HG03571 (cell line): ENCODE measurements around the gene ANKRD65.

Experiments used
- ATAC-seq: cut with Tn5 transposase; IDR thresholded peaks from one replicate; pipeline ENCODE4 v1.9.1; 2021; ENCODE audit not compliant: unreplicated experiment

Gene ANKRD65

DNA sequence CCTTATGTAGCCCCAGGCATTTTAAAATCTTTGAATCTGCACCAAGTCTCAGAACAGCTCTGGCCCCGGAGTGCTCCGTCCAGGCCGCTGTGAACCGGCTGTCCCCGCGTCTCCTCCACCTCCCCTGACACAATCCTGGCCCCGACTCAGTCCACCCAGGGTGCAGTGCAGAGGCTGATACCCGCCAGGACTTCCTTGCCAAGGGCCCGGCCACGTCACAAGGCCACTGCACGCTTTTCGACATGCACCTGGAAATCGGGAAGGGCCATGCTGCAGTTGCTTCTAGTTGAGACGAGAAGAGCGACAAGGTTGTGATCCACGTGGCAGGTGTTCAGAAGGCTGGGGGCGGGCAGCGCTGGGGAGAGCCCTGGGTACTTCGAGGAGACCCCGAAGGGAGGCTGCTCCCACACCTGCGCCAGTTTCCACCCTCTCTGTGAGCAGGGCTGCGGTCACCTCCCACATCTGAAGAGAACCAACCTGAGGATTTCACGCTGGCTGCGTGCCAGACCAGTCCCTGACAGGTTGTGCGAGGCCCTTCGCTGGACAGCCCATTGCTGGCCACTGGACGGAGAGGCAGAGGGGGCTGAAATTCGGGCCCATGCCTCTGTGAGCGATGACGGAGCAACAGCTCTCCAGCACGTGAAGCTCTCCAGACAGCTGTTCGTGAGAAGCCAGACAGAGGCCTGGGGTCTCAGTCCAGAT is 21.1 kb upstream of the ANKRD65 start:
- no peak for ATAC-seq

- no peak for ATAC-seq
Observed at GRCh38 chr1:1441002-1441888, 20.2 kb upstream of the ANKRD65 start.

GRCh38 chr1:1440262-1441001 is 19.4 kb upstream of the ANKRD65 start:
- ATAC-seq, result no peak

DNA sequence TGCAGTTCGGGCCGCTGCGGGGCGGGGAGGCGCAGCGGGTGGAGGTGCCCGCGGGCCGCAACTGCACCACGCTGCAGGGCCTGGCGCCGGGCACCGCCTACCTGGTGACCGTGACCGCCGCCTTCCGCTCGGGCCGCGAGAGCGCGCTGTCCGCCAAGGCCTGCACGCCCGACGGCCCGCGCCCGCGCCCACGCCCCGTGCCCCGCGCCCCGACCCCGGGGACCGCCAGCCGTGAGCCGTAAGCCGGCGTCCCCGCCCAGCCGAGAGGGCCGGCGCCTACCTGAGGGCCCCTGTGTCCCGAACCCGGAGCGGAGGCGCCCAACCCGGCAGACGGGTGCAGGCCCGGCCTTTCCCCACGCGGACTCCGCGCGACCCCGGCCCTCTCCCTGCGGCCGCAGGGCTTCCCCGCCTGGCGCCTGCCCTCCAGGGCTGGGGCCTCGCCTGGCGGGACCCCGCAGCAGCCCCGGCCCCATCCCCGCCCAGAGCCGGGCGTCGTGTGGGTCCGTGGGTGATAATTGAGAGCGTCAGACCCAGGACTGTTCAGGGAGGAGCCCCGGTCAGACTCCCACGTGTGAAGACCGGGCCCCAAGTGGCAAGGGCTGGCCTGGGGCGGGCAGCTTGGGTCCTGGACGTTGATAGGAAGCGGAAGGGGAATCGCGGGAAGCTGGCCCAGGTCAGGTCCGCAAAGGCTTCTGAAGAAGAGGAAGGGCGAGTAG is 18.6 kb upstream of the ANKRD65 start:
- no peak for ATAC-seq

DNA sequence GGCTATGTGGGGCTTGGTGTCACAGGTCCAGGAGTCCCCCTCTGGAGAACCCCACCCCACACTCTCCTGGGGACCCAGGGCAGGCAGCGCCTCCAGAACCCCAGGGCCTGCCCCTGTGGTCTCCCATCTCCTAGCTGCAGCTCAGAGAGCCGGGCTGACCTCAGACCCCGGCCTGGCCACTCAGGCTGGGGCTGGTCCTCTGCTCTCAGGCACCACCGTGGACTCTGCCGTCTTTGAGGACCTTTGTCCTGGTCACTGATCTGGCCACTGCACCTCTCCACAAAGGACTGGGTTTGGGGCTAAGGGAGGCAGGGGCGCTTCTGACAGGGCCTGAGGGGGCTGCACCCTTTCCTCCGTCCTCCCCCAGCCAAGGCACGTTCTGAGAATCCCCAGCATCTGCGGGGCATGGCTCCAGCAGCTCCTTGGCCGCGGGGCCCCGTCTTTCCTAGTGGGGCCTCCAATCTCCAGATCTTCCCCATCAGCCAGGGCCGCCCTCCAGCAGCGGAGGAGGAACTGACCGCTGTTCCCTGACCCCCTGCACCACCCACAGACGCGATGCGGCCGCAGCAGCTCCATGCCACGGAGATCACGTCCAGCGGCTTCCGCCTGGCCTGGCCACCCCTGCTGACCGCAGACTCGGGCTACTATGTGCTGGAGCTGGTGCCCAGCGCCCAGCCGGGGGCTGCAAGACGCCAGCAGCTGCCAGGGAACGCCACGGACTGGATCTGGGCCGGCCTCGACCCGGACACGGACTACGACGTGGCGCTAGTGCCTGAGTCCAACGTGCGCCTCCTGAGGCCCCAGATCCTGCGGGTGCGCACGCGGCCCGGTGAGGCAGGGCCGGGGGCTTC is 17.7 kb upstream of the ANKRD65 start:
- ATAC-seq, result no peak

- peak; percentile 39 for ATAC-seq
Observed at GRCh38 chr1:1437904-1438376, 16.9 kb upstream of the ANKRD65 start.

- no peak for ATAC-seq
Observed at GRCh38 chr1:1437033-1437903, 16.2 kb upstream of the ANKRD65 start.

- ATAC-seq, result no peak
Observed at GRCh38 chr1:1436630-1437032, 15.6 kb upstream of the ANKRD65 start.

DNA sequence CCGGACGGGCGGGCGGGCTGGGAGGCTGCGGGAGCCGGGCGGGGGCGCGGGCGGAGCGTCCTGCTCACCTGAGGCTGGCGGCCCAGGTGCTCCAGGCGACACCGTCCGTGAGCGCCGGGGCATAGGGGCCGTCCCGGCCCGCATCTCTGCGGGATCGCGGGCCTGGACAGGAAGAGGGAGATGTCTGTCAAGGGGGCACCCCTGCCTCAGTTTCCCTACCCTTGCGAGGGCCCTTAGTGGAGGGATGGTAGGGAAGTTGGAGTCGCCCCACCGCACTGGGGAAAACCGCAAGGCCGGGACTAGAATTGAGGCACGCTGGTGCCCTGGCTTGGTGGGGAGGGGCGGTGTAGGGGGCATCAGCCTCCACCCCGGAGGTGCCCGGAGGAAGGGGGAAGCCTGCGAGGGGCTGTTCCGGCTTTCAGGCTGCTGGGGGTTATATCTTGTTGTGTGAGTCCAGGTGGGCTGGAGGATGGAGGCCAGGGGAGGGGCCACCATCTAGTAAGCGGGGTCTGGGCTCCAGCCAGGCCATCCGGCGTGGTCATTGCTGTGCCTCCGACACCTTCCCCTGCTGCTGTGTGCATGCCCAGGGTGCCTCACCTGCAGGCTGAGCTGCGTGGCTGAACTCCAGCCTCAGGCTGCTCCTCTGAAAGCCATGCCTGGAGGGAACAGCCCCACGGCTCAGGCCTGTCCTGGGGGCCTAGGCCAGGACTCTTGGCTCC is 15.0 kb upstream of the ANKRD65 start:
- no peak for ATAC-seq

DNA sequence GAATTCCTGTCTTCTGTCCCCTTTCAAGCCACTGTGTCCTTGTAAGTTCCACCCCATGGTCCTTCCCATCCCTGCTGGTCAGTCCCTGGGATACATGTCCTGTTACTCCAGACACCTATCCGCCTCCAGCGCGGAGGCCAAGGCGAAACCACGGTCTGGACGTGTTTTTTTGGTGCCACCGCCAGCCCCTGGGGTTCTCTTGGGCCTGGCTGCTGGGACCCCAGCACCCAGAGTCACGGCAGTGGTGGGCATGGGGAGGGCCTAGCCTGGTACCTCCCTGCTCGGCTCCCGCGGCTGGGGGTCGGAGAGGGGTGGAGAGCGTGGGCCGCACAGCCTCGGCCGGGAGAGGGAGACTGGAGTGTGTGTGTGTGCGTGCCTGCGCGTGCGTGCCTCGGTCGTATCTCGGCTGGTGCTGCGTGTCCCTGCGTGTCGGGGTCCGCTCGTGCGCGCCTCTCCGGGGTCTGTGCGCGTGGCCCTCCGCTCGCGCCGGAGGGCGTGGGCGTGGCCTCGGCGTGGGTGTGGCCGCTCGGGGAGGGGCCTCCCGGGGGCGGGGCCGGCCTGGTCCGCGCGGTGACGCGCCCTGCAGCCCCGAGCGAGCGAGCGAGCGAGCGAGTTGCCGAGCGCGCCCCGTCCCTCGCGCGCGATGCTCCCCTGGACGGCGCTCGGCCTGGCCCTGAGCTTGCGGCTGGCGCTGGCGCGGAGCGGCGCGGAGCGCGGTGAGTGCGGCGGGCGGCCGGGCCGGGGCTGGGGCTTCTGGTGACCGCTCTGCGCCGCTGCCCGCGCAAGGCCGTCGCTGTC is 14.2 kb upstream of the ANKRD65 start, which contains the start of gene VWA1:
VWA1 (plus strand) TSS at position 585 of the 798 bp plus-strand sequence; CDS start at position 644, 59 bp downstream.
- no peak for ATAC-seq

DNA sequence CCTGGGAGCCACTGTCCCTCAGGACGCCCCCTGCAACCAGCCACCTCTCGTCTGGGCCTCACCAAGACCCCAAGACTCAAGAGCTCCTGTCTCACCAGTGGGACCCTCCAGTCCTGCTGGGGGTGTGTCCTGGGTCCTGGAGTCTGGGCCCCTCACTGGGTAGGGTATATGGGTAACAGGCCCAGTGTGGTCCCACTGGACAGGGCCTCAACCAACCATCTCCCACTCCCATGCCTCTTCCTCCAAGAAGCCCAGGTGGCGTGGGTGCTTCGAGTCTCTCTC is 13.7 kb upstream of the ANKRD65 start:
- no peak for ATAC-seq

GRCh38 chr1:1434131-1434823 is 13.2 kb upstream of the ANKRD65 start:
- no peak for ATAC-seq

- no peak for ATAC-seq
Observed at GRCh38 chr1:1433804-1434130, 12.7 kb upstream of the ANKRD65 start.

DNA sequence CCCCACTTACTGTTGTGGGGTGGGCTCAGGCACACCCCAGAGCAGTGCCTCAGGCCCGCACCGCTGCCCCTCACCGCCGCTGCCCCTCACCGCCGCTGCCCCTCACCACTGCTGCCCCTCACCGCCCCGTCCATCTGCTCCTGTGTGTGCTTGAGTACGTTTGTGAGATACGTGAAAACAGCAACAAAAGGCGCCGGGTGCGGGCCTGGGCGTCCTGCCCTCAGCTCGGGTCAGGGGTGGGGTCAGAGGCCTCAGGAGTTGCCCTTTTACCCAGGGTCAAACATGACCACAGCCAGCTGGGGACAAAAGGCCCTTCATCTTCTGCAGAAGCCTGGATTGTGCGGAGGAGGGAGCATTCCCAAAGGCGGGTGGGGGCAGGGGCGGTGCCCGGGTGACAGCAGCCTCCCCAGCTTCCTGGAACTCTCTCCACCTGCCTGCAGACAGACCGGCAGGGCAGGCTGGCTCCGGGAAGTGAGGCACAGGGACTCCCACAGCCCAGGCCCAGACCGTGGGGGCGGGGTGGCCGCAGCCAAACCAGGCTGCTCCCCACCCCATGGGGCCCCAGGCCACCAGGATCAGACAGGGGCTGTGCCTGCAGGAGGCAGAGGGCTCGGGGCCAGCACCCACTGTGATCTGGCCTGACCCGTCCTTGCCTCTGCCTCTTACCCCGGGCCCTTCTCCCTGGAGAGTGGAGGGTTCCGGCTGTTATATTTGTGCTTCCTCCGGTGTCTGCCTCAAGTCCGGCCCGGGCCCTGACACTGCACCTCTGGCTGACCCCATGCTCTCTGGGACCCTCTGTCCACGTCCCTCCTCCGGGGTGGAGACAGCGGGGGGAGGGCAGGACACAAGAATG is 12.1 kb upstream of the ANKRD65 start:
- no peak for ATAC-seq

DNA sequence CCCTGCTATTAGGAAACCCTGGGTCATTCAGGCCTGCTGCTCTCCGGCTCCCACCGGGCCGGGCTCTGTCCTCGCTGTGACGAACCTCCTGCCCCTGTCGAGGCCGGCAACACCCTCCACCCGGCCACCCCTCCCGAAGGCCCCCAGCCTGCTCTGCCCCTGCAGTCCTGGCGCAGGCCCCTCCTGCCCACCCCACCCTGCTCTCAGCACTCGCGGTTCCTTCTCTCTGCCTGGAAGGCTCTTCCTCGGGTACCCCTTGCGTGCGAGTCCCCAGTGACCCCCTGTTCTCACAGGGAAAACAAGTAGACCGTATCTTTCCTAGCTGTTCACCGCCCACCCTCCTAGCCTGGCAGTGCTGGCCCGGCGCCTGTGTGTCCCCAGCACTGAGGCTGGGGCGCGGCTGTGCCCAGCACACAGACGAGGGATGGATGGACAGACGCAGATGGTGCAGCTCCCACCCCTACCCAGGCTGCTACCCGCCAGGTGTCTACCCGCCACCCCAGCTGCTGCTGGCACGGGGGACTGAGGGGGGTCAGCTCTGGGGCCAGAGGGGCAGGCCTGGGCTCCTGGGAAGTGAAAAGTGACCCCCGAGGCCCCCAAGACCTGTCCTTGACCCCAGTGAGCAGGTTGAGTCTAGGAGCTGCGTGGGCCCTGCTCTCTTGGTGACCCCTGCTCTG is 11.3 kb upstream of the ANKRD65 start:
- ATAC-seq, result no peak

DNA sequence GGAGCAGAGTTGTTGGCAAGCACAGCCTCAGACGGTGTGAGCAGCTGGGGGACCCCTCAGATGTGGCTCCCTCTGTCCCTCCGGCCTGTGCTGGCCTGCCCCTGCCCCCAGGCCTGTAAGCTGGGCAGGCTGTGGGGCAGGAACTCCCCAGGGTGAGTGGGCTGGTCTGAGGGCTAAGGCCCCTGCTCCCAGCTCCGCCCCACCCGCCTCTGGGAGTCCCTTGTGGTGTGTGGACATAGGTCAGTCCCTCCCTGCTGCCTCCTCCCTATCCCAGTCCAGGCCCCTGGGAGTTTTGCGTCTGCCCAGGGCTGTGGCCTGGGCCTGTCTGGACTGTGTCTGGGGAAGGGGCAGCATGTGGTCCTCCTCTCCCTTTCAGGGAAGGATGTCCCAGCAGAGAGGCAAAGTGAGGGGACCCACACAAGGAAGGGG is 10.8 kb upstream of the ANKRD65 start:
- ATAC-seq, result no peak
